GM12865 (cell line): ENCODE results near the gene IGLL5.
A peak's percentile ranks its signal among the peaks of the same experiment; 100 is the strongest.

Experiments used
- DNase-seq: peaks from one replicate; pipeline ENCODE4 v3.0.0; 2010; ENCODE audit warnings: low read depth
- H3K4me3 ChIP-seq: 2 replicates; pipeline ENCODE4 v1.5.1; 2011; ENCODE audit warnings: mild to moderate bottlenecking, low read depth, low read length, control low read depth
- TF ChIP-seq, protein P1 (sequence below): IDR thresholded peaks from 2 replicates; pipeline ENCODE4 v1.5.1; 2011; ENCODE audit warnings: low read length, control low read depth, low read depth, inconsistent platforms; ENCODE audit not compliant: insufficient read depth; ENCODE audit errors: missing control alignments

The IGLL5 gene

GRCh38 chr22:22871536-22872278, 15.9 kb upstream of the IGLL5 start:
- H3K4me3 ChIP-seq: no peak overlapping the region
- TF ChIP-seq, protein P1, sequence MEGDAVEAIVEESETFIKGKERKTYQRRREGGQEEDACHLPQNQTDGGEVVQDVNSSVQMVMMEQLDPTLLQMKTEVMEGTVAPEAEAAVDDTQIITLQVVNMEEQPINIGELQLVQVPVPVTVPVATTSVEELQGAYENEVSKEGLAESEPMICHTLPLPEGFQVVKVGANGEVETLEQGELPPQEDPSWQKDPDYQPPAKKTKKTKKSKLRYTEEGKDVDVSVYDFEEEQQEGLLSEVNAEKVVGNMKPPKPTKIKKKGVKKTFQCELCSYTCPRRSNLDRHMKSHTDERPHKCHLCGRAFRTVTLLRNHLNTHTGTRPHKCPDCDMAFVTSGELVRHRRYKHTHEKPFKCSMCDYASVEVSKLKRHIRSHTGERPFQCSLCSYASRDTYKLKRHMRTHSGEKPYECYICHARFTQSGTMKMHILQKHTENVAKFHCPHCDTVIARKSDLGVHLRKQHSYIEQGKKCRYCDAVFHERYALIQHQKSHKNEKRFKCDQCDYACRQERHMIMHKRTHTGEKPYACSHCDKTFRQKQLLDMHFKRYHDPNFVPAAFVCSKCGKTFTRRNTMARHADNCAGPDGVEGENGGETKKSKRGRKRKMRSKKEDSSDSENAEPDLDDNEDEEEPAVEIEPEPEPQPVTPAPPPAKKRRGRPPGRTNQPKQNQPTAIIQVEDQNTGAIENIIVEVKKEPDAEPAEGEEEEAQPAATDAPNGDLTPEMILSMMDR: no peak
- no peak for DNase-seq

GRCh38 chr22:22872722-22873708, 14.6 kb upstream of the IGLL5 start:
- DNase-seq: no peak
- no peak overlapping the region for H3K4me3 ChIP-seq
- TF ChIP-seq, protein P1: no peak

DNA sequence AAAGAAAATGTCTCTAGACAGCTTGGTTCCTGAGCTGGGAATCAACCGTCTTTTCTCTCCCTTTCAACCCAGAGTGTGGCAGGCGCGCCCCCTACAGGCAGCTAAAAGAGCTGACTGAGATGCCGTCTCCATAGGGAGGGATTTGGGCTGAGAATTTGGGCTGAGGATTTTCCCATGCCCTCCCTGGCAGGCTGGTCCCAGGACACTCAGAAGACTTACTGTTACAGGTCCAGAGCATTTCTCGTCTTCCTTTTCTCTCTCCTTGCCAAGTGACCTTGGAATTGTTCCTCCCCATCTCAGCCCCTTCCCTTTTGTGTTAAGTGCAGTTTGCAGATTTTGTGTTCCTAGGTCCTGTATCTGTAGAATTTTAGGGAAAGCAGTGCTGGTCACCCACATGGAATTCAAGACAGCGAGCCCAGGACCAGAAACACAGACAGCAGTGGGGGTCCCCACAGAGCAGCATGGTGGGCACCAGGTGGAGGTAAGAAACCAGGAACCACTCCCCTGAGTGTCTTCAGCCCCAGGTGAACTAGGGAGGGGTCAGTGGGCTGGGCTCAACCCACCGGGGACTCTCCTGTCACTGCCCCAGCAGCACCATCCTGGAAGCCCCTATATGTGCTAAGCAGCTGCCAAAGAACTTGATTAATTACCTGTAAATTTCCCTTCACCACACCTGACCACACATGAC, 9.9 kb upstream of the IGLL5 start:
- TF ChIP-seq, protein P1: peak; percentile 55
- DNase-seq: peak; percentile 60
- no peak overlapping the region for H3K4me3 ChIP-seq

DNA sequence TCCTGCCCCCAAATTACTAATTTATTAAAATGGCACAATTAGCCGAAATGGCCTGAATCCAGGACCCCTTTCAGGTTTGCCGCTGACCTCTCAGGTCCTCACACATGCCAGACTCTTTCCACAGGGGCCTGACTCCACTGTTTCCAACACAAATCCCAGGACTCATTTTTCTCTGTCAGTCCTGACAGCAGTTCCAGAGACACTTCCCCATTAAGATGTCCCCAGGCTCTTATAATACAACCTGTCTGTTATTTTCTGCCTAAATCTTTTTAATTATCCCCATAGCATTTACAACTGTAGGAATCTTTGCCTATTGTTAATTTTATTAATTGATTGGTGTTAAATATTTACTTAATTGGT, 9.4 kb upstream of the IGLL5 start:
- no peak for DNase-seq
- TF ChIP-seq, protein P1: no peak
- no peak overlapping the region for H3K4me3 ChIP-seq

- no peak for DNase-seq
- H3K4me3 ChIP-seq: no peak overlapping the region
- TF ChIP-seq, protein P1: peak; percentile 30
These were observed 8.6 kb upstream of the IGLL5 start for GRCh38 chr22:22878801-22879674.

DNA sequence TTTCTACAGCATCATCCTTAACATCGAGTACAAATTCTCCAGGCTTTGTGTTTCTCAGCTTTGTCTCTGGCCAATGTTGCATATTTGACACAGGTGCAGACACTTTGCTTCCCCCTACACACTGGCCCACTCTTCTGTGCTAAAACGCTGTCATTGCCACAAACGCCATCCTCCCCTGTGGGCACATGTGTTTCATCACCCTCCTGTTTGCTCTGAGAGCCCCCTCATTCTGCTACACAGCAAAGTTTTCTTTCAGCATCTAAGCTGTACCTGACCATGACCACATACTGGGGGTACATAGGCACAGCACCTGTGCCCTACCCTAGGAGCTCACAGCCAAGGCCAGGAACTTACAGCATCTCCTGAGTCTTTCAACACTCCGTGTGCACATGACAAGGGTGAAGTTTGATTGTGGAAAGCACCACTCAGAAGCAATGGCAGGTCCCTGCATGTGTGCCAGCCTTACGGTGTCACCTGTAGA, 7.9 kb upstream of the IGLL5 start:
- H3K4me3 ChIP-seq: no peak overlapping the region
- no peak for DNase-seq
- TF ChIP-seq, protein P1: no peak
